Testis (tissue), 3 donors: ENCODE data around the gene TRPM3. TPM values are rescaled to one million over a fixed set of nuclear protein-coding genes. Genes with fewer than 3 reads are reported as not detected.
"Not testable (repeated sequence)": the region's sequence is repeated elsewhere in the genome, so short reads cannot be mapped to it uniquely, and the experiment has no call there.

Source experiments
- DNase-seq: peaks from one replicate; pipeline ENCODE4 v3.0.0-alpha.2; 2019
- H3K27ac ChIP-seq, 2 donors: fragments of 200-600 bp; sonication (generic); one replicate each; pipeline ENCODE4 v1.5.1; 2019
- H3K27me3 ChIP-seq: fragments of 200-600 bp; sonication (generic); one replicate; pipeline ENCODE4 v1.5.1; 2019
- H3K36me3 ChIP-seq: fragments of 200-600 bp; sonication (generic); one replicate; pipeline ENCODE4 v1.5.1; 2017; ENCODE audit warnings: low read depth; ENCODE audit errors: missing control alignments
- H3K4me1 ChIP-seq: fragments of 200-600 bp; sonication (generic); one replicate; pipeline ENCODE4 v1.5.1; 2019
- H3K4me3 ChIP-seq, 2 donors: fragments of 200-600 bp; sonication (generic); one replicate each; pipeline ENCODE4 v1.5.1; 2017 to 2019
- H3K9me3 ChIP-seq: fragments of 200-600 bp; sonication (generic); one replicate; pipeline ENCODE4 v1.5.1; 2017
- CTCF ChIP-seq, 3 experiments: fragments of 450-650 bp in 2 of 3; fragments of 200-600 bp in 1 of 3; sonication (generic) in 1 of 3; IDR thresholded peaks; one replicate each; pipeline ENCODE4 v1.5.1; 2016 to 2019; ENCODE audit warnings: antibody characterized with exemption in 3 of 3, mild to moderate bottlenecking in 2 of 3, moderate library complexity in 1 of 3
- POLR2A ChIP-seq: fragments of 450-650 bp; IDR thresholded peaks from one replicate; pipeline ENCODE4 v1.6.1; 2017; ENCODE audit warnings: antibody characterized with exemption, mild to moderate bottlenecking, moderate library complexity
- WGBS, 2 donors: methylation state at CpG; one replicate each; pipeline ENCODE4 v1.1.5; 2018; 5-methylcytosine and 5-hydroxymethylcytosine counted together
- intact Hi-C: fragments of 100-400 bp; cut with DNase I; formaldehyde crosslinking; loops from one replicate; pipeline ENCODE4 v1.15.1; 2023; ENCODE audit warnings: low total_unique reads
- polyA plus RNA-seq: library from polyadenylated mRNA; stranded (reverse); fragments of 350-450 nt; fragmentation: Illumina TruSeq; extraction: RNeasy Lipid Tissue Mini Kit (QIAGEN cat#74804); gene quantifications from one replicate; pipeline ENCODE4 v1.2.3, GENCODE V29; 2014; ENCODE audit warnings: low read depth, low replicate concordance; ENCODE audit not compliant: insufficient read depth
- total RNA-seq, 2 donors: library from RNA; depleted of rRNA; stranded (reverse); fragments of >200 nt; gene quantifications; one replicate each; pipeline ENCODE4 v1.2.3, GENCODE V29; 2016

The TRPM3 gene
- total and polyA plus RNA-seq, 3 donors from 2014 or later = 4.1 to 54.3 (median 43.9) TPM

DNA sequence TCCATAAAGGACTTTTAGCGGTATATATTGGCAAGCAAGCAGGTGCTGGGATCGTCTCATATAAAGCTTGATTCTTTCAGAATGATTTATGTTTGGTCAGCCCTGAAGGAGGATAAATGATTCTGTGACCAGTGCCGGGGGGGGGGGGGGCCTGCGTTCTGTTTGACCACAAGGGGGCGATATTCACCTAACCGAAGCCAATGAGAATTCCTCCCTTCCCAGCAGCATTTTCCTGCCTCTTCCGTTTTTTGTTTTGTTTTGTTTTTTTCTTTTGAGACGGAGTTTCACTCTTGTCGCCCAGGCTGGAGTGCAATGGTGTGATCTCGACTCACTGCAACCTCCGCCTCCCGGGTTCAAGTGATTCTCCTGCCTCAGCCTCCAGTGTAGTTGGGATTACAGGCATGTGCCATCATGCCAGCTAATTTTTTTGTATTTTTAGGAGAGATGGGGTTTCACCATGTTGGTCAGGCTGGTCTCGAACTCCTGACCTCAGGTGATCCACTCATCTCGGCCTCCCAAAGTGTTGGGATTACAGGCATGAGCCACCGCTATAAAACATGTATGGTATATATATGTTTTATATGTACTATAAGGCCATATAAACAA, 492.2 kb downstream of the TRPM3 start:
- H3K4me3 ChIP-seq, H3K36me3 ChIP-seq, intact Hi-C loops, H3K9me3 ChIP-seq, H3K27me3 ChIP-seq, H3K4me1 ChIP-seq, H3K27ac ChIP-seq, DNase-seq: not testable (repeated sequence)
- peak in 1 of 3 experiments; percentile 64 for TF ChIP-seq CTCF (IDR thresholded peaks at IDR 0.05)
- 57 to 58% methylated on average over 14 to 15 of the region's 15 CpGs for WGBS, 2 donors

GRCh38 chr9:70625078-70625477, 496.3 kb downstream of the TRPM3 start:
- WGBS, 2 donors = 66 to 69% methylated on average over 13 of the region's 13 CpGs
- intact Hi-C loops = no loop called here
- no peak for TF ChIP-seq CTCF (IDR thresholded peaks at IDR 0.05)
- no peak for TF ChIP-seq POLR2A
- no peaks in the 10 kb centered on the region for H3K4me1 ChIP-seq
- no peaks in the 10 kb centered on the region for H3K9me3 ChIP-seq
- peak overlapping the region in 1 of 2 donors; percentile 21 for H3K4me3 ChIP-seq
- no peak overlapping the region for H3K27ac ChIP-seq
- peak; percentile 45 for DNase-seq
- H3K36me3 ChIP-seq = no peaks in the 10 kb centered on the region
- no peaks in the 10 kb centered on the region for H3K27me3 ChIP-seq

GRCh38 chr9:70618784-70619183, 502.6 kb downstream of the TRPM3 start:
- H3K36me3 ChIP-seq = no peaks in the 10 kb centered on the region
- no peaks in the 10 kb centered on the region for H3K27me3 ChIP-seq
- H3K4me3 ChIP-seq = no peak overlapping the region
- H3K27ac ChIP-seq = peak overlapping the region in 1 of 2 donors; percentile 1
- peaks cover 21% of the 10 kb centered on the region for H3K4me1 ChIP-seq
- WGBS, 2 donors = 69 to 75% methylated on average over 8 to 17 of the region's 17 CpGs
- TF ChIP-seq POLR2A (no peak), CTCF (IDR thresholded peaks at IDR 0.05) (no peak)
- intact Hi-C loops = no loop called here
- H3K9me3 ChIP-seq = no peaks in the 10 kb centered on the region
- peak; percentile 28 for DNase-seq

DNA sequence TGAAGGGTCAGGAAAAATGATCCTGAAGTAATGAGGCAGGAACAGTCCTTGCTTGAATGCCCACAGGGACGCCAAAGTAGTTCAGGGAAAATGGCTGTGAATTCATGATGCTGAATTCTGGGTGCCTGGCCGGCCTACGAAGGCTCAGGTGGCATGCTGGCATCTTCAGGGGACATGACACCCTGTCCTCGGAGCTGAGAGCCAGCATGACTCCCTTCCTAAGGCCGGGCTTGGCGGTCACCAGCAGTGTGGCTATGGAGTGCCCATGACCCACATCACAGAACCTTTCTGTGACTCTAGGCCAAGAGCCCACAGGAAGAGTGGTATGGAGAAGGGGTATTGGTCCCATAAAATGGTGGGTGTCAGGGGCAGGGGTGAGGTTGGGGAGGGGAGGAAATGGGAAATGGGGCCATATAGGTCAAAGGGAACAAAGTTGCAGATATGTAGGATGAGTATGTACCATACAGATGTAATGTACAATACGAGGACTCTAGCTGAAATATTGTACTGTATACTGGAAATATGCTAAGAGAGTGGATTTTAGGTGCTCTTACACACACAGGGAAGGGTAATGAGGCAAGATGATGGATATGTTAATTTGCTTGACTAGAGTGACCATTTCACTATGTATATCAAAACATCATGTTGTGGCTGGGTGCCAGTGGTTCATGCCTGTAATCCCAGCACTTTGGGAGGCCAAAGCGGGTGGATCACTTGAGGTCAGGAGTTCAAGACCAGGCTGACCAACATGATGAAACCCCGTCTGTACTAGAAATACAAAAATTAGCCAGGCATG, 504.2 kb downstream of the TRPM3 start:
- Histone ChIP-seq H3K27ac (no peak overlapping the region), H3K4me3 (no peak overlapping the region), H3K4me1 (peaks cover 25% of the 10 kb centered on the region), H3K36me3 (no peaks in the 10 kb centered on the region), H3K27me3 (no peaks in the 10 kb centered on the region), H3K9me3 (no peaks in the 10 kb centered on the region)
- no peak for DNase-seq
- 95 to 98% methylated on average over 9 of the region's 9 CpGs for WGBS, 2 donors
- intact Hi-C loops = no loop called here
- TF ChIP-seq CTCF (IDR thresholded peaks at IDR 0.05) (no peak), POLR2A (no peak)
